Stomach (tissue), 4 donors: Measurements from ENCODE around the gene NTRK3.

Experiments
- EP300 ChIP-seq: sonication (generic); formaldehyde crosslinking; IDR thresholded peaks from one replicate; pipeline ENCODE4 v1.6.1; 2017; ENCODE audit warnings: antibody characterized with exemption
- POLR2A ChIP-seq, 4 donors: fragments of 450-650 bp; IDR thresholded peaks; one replicate each; pipeline ENCODE4 v1.6.1; 2016; ENCODE audit warnings: antibody characterized with exemption in 4 of 4, control low read depth in 2 of 4, mild to moderate bottlenecking in 1 of 4, moderate library complexity in 1 of 4
- POLR2AphosphoS5 ChIP-seq, 3 donors: sonication (generic); formaldehyde crosslinking; IDR thresholded peaks; one replicate each; pipeline ENCODE4 v1.6.1; 2016; ENCODE audit warnings: antibody characterized with exemption in 3 of 3
- TF ChIP-seq, protein P1 (sequence below), 7 experiments: fragments of 450-650 bp in 4 of 7; fragments of 200-600 bp in 3 of 7; sonication (generic) in 3 of 7; IDR thresholded peaks; one replicate each; pipeline ENCODE4 v1.5.1; 2016 to 2019; ENCODE audit warnings: antibody characterized with exemption in 7 of 7, control low read depth in 2 of 7, mild to moderate bottlenecking in 1 of 7

GRCh38 chr15:88091444-88092016 lies 165.0 kb downstream of the NTRK3 start:
- TF ChIP-seq, protein P1, sequence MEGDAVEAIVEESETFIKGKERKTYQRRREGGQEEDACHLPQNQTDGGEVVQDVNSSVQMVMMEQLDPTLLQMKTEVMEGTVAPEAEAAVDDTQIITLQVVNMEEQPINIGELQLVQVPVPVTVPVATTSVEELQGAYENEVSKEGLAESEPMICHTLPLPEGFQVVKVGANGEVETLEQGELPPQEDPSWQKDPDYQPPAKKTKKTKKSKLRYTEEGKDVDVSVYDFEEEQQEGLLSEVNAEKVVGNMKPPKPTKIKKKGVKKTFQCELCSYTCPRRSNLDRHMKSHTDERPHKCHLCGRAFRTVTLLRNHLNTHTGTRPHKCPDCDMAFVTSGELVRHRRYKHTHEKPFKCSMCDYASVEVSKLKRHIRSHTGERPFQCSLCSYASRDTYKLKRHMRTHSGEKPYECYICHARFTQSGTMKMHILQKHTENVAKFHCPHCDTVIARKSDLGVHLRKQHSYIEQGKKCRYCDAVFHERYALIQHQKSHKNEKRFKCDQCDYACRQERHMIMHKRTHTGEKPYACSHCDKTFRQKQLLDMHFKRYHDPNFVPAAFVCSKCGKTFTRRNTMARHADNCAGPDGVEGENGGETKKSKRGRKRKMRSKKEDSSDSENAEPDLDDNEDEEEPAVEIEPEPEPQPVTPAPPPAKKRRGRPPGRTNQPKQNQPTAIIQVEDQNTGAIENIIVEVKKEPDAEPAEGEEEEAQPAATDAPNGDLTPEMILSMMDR (IDR thresholded peaks at IDR 0.05), result no peak
- TF ChIP-seq POLR2A (IDR thresholded peaks at IDR 0.05) (no peak), POLR2AphosphoS5 (IDR thresholded peaks at IDR 0.05) (no peak), EP300 (no peak)
